GM19099 (cell line): ENCODE measurements around the gene ACTG1.

Experiments used
- POLR2A ChIP-seq: IDR thresholded peaks from 3 replicates; pipeline ENCODE4 v1.6.1; 2011; ENCODE audit warnings: low read depth; ENCODE audit not compliant: insufficient read length; ENCODE audit errors: extremely low read depth

ACTG1 gene

GRCh38 chr17:81466564-81467472 lies 45.8 kb downstream of the ACTG1 start:
- no peak for TF ChIP-seq POLR2A

GRCh38 chr17:81465910-81466309 lies 46.7 kb downstream of the ACTG1 start:
- TF ChIP-seq POLR2A, result no peak

- no peak for TF ChIP-seq POLR2A
Observed at GRCh38 chr17:81464586-81464985, 48.0 kb downstream of the ACTG1 start.

GRCh38 chr17:81463506-81463905 lies 49.1 kb downstream of the ACTG1 start:
- TF ChIP-seq POLR2A, result no peak

GRCh38 chr17:81462506-81463125 lies 50.0 kb downstream of the ACTG1 start:
- TF ChIP-seq POLR2A, result no peak

- no peak for TF ChIP-seq POLR2A
Observed at GRCh38 chr17:81461607-81462500, 50.7 kb downstream of the ACTG1 start.

- no peak for TF ChIP-seq POLR2A
Observed at GRCh38 chr17:81460856-81461460, 51.6 kb downstream of the ACTG1 start.
